Lower leg skin (tissue), 3 donors: ENCODE measurements around the gene GALNT2.

Experiments used
- CTCF ChIP-seq, 3 donors: fragments of 450-650 bp; IDR thresholded peaks; one replicate each; pipeline ENCODE4 v1.5.1; 2016; ENCODE audit warnings: antibody characterized with exemption in 3 of 3, mild to moderate bottlenecking in 3 of 3, moderate library complexity in 2 of 3
- POLR2A ChIP-seq, 2 donors: fragments of 450-650 bp; IDR thresholded peaks; one replicate each; pipeline ENCODE4 v1.6.1; 2016 to 2017; ENCODE audit warnings: antibody characterized with exemption in 2 of 2, mild to moderate bottlenecking in 1 of 2, moderate library complexity in 1 of 2

GRCh38 chr1:230085178-230085515 lies 18.1 kb downstream of the GALNT2 start:
- TF ChIP-seq CTCF (IDR thresholded peaks at IDR 0.05) (no peak), POLR2A (IDR thresholded peaks at IDR 0.05) (no peak)
